DMS114 treated with DMSO at 0.1 percent for 48 hours (cell line): ENCODE measurements around the gene NUDC.
"Not testable (repeated sequence)": the region's sequence is repeated elsewhere in the genome, so short reads cannot be mapped to it uniquely, and the experiment has no call there.

Experiments
- DNase-seq: peaks from one replicate; lab custom pipeline; 2025; ENCODE audit not compliant: unreplicated experiment; lab: John Stamatoyannopoulos, UW

Gene NUDC

GRCh38 chr1:26989403-26990109 is 68.0 kb downstream of the NUDC start:
- not testable (repeated sequence) for DNase-seq

- no peak for DNase-seq
These were observed 70.0 kb downstream of the NUDC start for GRCh38 chr1:26991310-26992116.

- DNase-seq: peak; percentile 56
These were observed 71.9 kb downstream of the NUDC start, which contains the start of gene TRNP1 for GRCh38 chr1:26993237-26994019. Gene TRNP1, plus strand, starts transcription at chr1:26993692. Its CDS starts 95 bp downstream, at chr1:26993787.

- DNase-seq: no peak
These were observed 72.7 kb downstream of the NUDC start for GRCh38 chr1:26994020-26994786.

- DNase-seq: no peak
These were observed 73.4 kb downstream of the NUDC start for GRCh38 chr1:26994787-26995517.

GRCh38 chr1:26996024-26996423 is 74.5 kb downstream of the NUDC start:
- no peak for DNase-seq
